NB4 (cell line): ENCODE measurements around the gene LAIR1.

ENCODE experiments used
- POLR2A ChIP-seq: IDR thresholded peaks from 2 replicates; pipeline ENCODE4 v1.6.1; 2011; ENCODE audit warnings: mild to moderate bottlenecking; ENCODE audit not compliant: insufficient read length; ENCODE audit errors: extremely low read depth
- TF ChIP-seq, protein P1 (sequence below): IDR thresholded peaks from one replicate; pipeline ENCODE4 v1.5.1; 2012; ENCODE audit warnings: low read depth, low read length

DNA sequence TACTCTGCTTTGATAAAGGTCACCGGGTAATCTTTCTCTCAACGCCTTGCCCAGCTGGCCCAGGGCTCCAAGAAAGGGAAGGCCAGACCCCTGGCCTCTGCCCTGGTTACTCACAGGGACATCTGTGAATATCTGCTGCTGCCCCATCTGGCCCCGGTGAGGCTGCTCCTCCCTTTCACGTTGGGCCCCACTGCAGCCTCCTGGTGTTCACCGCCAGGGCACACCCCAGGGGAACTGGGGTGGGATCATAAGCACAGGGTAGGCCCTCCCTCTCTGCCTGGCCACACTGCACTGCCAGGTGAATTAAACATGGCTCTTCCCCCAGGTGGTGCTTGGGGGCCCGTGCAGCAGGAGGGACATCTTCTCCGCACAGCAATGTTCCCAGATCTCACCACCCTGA, 12.7 kb downstream of the LAIR1 start:
- TF ChIP-seq, protein P1, sequence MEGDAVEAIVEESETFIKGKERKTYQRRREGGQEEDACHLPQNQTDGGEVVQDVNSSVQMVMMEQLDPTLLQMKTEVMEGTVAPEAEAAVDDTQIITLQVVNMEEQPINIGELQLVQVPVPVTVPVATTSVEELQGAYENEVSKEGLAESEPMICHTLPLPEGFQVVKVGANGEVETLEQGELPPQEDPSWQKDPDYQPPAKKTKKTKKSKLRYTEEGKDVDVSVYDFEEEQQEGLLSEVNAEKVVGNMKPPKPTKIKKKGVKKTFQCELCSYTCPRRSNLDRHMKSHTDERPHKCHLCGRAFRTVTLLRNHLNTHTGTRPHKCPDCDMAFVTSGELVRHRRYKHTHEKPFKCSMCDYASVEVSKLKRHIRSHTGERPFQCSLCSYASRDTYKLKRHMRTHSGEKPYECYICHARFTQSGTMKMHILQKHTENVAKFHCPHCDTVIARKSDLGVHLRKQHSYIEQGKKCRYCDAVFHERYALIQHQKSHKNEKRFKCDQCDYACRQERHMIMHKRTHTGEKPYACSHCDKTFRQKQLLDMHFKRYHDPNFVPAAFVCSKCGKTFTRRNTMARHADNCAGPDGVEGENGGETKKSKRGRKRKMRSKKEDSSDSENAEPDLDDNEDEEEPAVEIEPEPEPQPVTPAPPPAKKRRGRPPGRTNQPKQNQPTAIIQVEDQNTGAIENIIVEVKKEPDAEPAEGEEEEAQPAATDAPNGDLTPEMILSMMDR = no peak
- no peak for TF ChIP-seq POLR2A
